Endothelial cell of umbilical vein (primary cell): ENCODE results near the gene NT5C. TPM values are rescaled to one million over a fixed set of nuclear protein-coding genes. Genes with fewer than 3 reads are reported as not detected.

Source experiments
- BruUV-seq: library from RNA; stranded (reverse); fragments of 400-500 nt; replicated peaks from 2 replicates; lab custom pipeline; 2021; lab: Mats Ljungman, UMichigan
- CTCF ChIA-PET: fragments of 300-600, 350-600 bp; sonication (Branson Sonifier 250); formaldehyde crosslinking; loops from one replicate; lab custom pipeline; 2021; ENCODE audit warnings: antibody characterized with exemption, inconsistent platforms; lab: Charles Lee
- POLR2A ChIA-PET: fragments of 300-600, 350-600 bp; sonication (Branson Sonifier 250); formaldehyde crosslinking; loops from one replicate; lab custom pipeline; 2021; ENCODE audit warnings: antibody characterized with exemption, inconsistent platforms; lab: Charles Lee
- DNase-seq: peaks from one replicate; pipeline ENCODE4 v3.0.0-alpha.2; 2011; ENCODE audit warnings: low read depth, low spot score
- FAIRE-seq: peaks from 2 replicates; lab custom pipeline; 2011; peaks lifted over from hg19 to GRCh38; lab: Jason Lieb, UNC
- H2AFZ ChIP-seq: 2 replicates; pipeline ENCODE4 v1.6.0; 2012; ENCODE audit warnings: low read depth, low read length, control low read depth, inconsistent platforms
- H3K27ac ChIP-seq: 2 replicates; pipeline ENCODE4 v1.5.1; 2011; ENCODE audit warnings: low read depth, mild to moderate bottlenecking, control low read depth, low read length, moderate library complexity; ENCODE audit not compliant: insufficient read depth
- H3K27me3 ChIP-seq, 2 experiments: 2 replicates each; pipeline versions ENCODE4 v1.6.0 to v1.6.1; 2011; ENCODE audit warnings: low read length in 2 of 2, mixed read lengths in 1 of 2; ENCODE audit not compliant: control insufficient read depth in 2 of 2, insufficient read depth in 2 of 2
- H3K36me3 ChIP-seq, 2 experiments: 2 replicates in 1 of 2; 3 replicates in 1 of 2; pipeline ENCODE4 v1.5.1; 2011; ENCODE audit warnings: low read length in 2 of 2, mild to moderate bottlenecking in 1 of 2, moderate library complexity in 1 of 2; ENCODE audit not compliant: control insufficient read depth in 2 of 2, insufficient read depth in 2 of 2; ENCODE audit errors: extremely low read depth in 1 of 2
- H3K4me1 ChIP-seq: 3 replicates; pipeline ENCODE4 v1.5.1; 2011; ENCODE audit warnings: mild to moderate bottlenecking, low read length; ENCODE audit not compliant: control insufficient read depth, insufficient read depth; ENCODE audit errors: extremely low read depth
- H3K4me2 ChIP-seq: 2 replicates; pipeline ENCODE4 v1.6.1; 2011; ENCODE audit warnings: low read length, control low read depth, mixed read lengths; ENCODE audit not compliant: insufficient read depth
- H3K4me3 ChIP-seq, 3 experiments: fragments of 200-600 bp in 1 of 3; sonication (generic), shearing (Covaris generic) in 1 of 3; replicated peaks in 1 of 3; 2 replicates each; pipeline ENCODE4 v1.5.1; 2011 to 2016; ENCODE audit warnings: control low read depth in 3 of 3, low read length in 3 of 3, mild to moderate bottlenecking in 2 of 3, inconsistent platforms in 1 of 3, low read depth in 1 of 3, moderate library complexity in 1 of 3; ENCODE audit not compliant: insufficient read depth in 1 of 3
- H3K79me2 ChIP-seq: 2 replicates; pipeline ENCODE4 v1.6.0; 2012; ENCODE audit warnings: low read length, inconsistent platforms; ENCODE audit not compliant: control insufficient read depth, insufficient read depth
- H3K9ac ChIP-seq: replicated peaks from 2 replicates; pipeline ENCODE3; 2011; ENCODE audit warnings: low read length, control low read depth; ENCODE audit not compliant: insufficient read depth; ENCODE audit errors: extremely low read depth
- H3K9me1 ChIP-seq: replicated peaks from 3 replicates; pipeline ENCODE4 v1.6.0; 2011; ENCODE audit warnings: mild to moderate bottlenecking, low read length; ENCODE audit not compliant: control insufficient read depth, insufficient read depth; ENCODE audit errors: extremely low read depth
- H3K9me3 ChIP-seq: replicated peaks from 2 replicates; pipeline ENCODE4 v1.5.1; 2012; ENCODE audit warnings: low read length, inconsistent platforms; ENCODE audit not compliant: control insufficient read depth, insufficient read depth
- H4K20me1 ChIP-seq: replicated peaks from 2 replicates; pipeline ENCODE3; 2011; ENCODE audit warnings: mild to moderate bottlenecking, low read length; ENCODE audit not compliant: control insufficient read depth, insufficient read depth; ENCODE audit errors: extremely low read depth
- EZH2 ChIP-seq: IDR thresholded peaks from 2 replicates; pipeline ENCODE4 v1.6.1; 2012; ENCODE audit warnings: borderline replicate concordance, low read depth, mild to moderate bottlenecking, moderate library complexity, low read length, inconsistent platforms; ENCODE audit not compliant: severe bottlenecking
- FOS ChIP-seq: IDR thresholded peaks from 2 replicates; pipeline ENCODE4 v1.6.1; 2011; ENCODE audit warnings: mild to moderate bottlenecking, low read length, moderate library complexity, borderline replicate concordance; ENCODE audit not compliant: insufficient read depth
- GATA2 ChIP-seq: IDR thresholded peaks from 2 replicates; pipeline ENCODE4 v1.7.0; 2011; ENCODE audit warnings: low read depth, mild to moderate bottlenecking, moderate library complexity, mixed read lengths, low read length; ENCODE audit not compliant: insufficient read length, insufficient read depth
- JUN ChIP-seq: IDR thresholded peaks from 2 replicates; pipeline ENCODE4 v1.6.1; 2011; ENCODE audit warnings: borderline replicate concordance, low read depth; ENCODE audit not compliant: insufficient read length, insufficient read depth
- MYC ChIP-seq: IDR thresholded peaks from one replicate; pipeline ENCODE4 v1.6.1; 2011; ENCODE audit warnings: mild to moderate bottlenecking, low read depth, low read length
- POLR2A ChIP-seq: IDR thresholded peaks from 2 replicates; pipeline ENCODE4 v1.6.1; 2012; ENCODE audit warnings: low read depth, mild to moderate bottlenecking, control low read depth, low read length
- POLR2AphosphoS5 ChIP-seq: IDR thresholded peaks from 2 replicates; pipeline ENCODE4 v1.6.1; 2012; ENCODE audit warnings: low read depth, mild to moderate bottlenecking, control low read depth, low read length, moderate library complexity; ENCODE audit not compliant: insufficient read depth
- dilution Hi-C: fragments of 300-500 bp; cut with MboI; formaldehyde crosslinking; loops from one replicate; pipeline ENCODE4 v1.15.0; 2019; ENCODE audit warnings: low sequenced_read_pairs; ENCODE audit not compliant: extremely low pct_ligation_motif_present
- intact Hi-C: fragments of 100-400 bp; cut with micrococcal nuclease; formaldehyde crosslinking; loops from one replicate; pipeline ENCODE4 v1.10.0; 2022
- polyA plus RNA-seq, 4 experiments: library from polyadenylated mRNA; depleted of rRNA in 3 of 4; stranded (reverse) in 3 of 4; unstranded in 1 of 4; fragments of >200 nt; gene quantifications; 2 replicates each; pipeline versions ENCODE4 v1.2.1 to v1.2.3, GENCODE V29; 2011 to 2012; ENCODE audit warnings: missing spikeins in 1 of 4
- total RNA-seq: library from RNA; stranded (reverse); gene quantifications from 2 replicates; pipeline ENCODE4 v1.2.3, GENCODE V29; 2021
- TF ChIP-seq, protein P1 (sequence below): IDR thresholded peaks from 2 replicates; pipeline ENCODE4 v1.6.1; 2011; ENCODE audit not compliant: insufficient read depth, insufficient read length
- TF ChIP-seq, protein P2 (sequence below), 2 donors: IDR thresholded peaks; 1 replicate in 1 of 2; 2 replicates in 1 of 2; pipeline ENCODE4 v1.5.1; 2011; ENCODE audit warnings: low read length in 2 of 2, mild to moderate bottlenecking in 2 of 2, moderate library complexity in 2 of 2, control low read depth in 1 of 2, inconsistent platforms in 1 of 2, low read depth in 1 of 2; ENCODE audit not compliant: insufficient read depth in 1 of 2; ENCODE audit errors: extremely low read depth in 1 of 2

The NT5C gene
- total and polyA plus RNA-seq, 2 donors (not counting 3 experiments of a cell fraction or from before 2014, with no cell fraction given), result 29.1 to 39.2 TPM

DNA sequence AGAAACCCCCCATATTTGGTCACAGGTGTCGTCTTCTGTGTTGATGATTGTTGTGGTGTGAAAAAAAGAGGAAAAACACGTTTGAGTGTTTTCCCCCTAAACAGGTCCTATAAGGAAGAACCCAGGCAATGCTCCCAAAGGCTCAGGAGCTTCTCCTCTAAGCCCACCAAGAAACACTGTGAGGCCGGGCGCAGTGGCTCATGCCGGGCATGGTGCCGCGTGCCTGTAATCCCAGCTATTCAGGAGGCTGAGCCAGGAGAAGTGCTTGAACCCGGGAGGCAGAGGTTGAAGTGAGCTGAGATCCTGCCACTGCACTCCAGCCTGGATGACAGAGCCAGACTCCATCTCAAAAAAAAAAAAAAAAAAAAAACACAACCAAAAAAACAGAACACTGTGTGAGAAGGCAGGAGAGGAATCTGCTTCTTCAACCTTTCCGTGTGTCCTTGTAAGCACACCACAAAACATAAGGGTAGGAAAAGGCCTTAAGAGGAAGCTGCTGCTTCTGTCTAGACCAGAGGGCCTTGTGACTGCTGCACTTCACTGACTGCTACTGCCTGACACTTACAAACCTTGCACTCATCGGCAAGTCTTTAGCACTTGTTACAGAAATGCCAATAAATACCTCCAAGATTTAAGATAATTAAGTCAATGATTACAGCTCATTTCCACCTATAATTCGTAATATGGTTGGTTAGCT is 13.4 kb upstream of the NT5C start:
- no peak for DNase-seq
- no peak overlapping the region for H3K4me2 ChIP-seq
- CTCF ChIA-PET, result interaction anchor here (0.8 to 1.8 kb wide), 5 partner anchors 13 to 57 kb away, joined by 3 to 12 read pairs (median 4); partner anchors contain the start of gene NT5C
- no peak overlapping the region for H3K9ac ChIP-seq
- H3K79me2 ChIP-seq, result peaks cover 65% of the 10 kb centered on the region
- no peak overlapping the region for H2AFZ ChIP-seq
- H3K4me1 ChIP-seq, result no peaks in the 10 kb centered on the region
- POLR2A ChIA-PET, result interaction anchor here (0.6 to 0.7 kb wide), 2 partner anchors 9 to 12 kb away, joined by 3 to 6 read pairs; no protein-coding TSS in a partner anchor
- no peak for FAIRE-seq
- BruUV-seq, result no TSS peak
- TF ChIP-seq, protein P1, sequence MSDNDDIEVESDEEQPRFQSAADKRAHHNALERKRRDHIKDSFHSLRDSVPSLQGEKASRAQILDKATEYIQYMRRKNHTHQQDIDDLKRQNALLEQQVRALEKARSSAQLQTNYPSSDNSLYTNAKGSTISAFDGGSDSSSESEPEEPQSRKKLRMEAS, result no peak
- TF ChIP-seq EZH2 (no peak), FOS (no peak), JUN (no peak), POLR2A (no peak), POLR2AphosphoS5 (no peak), MYC (no peak), GATA2 (no peak)
- TF ChIP-seq, protein P2, sequence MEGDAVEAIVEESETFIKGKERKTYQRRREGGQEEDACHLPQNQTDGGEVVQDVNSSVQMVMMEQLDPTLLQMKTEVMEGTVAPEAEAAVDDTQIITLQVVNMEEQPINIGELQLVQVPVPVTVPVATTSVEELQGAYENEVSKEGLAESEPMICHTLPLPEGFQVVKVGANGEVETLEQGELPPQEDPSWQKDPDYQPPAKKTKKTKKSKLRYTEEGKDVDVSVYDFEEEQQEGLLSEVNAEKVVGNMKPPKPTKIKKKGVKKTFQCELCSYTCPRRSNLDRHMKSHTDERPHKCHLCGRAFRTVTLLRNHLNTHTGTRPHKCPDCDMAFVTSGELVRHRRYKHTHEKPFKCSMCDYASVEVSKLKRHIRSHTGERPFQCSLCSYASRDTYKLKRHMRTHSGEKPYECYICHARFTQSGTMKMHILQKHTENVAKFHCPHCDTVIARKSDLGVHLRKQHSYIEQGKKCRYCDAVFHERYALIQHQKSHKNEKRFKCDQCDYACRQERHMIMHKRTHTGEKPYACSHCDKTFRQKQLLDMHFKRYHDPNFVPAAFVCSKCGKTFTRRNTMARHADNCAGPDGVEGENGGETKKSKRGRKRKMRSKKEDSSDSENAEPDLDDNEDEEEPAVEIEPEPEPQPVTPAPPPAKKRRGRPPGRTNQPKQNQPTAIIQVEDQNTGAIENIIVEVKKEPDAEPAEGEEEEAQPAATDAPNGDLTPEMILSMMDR (IDR thresholded peaks at IDR 0.05; ENCODE audit: extremely low read depth in 1 of 2, insufficient read depth in 1 of 2, low read depth in 1 of 2, low read length in 2 of 2), result no peak
- no peaks in the 10 kb centered on the region for H3K9me3 ChIP-seq
- H3K27me3 ChIP-seq, result no peaks in the 10 kb centered on the region
- H4K20me1 ChIP-seq, result no peaks in the 10 kb centered on the region
- H3K36me3 ChIP-seq, result peaks cover 29 to 43% of the 10 kb centered on the region in 2 experiments
- no peaks in the 10 kb centered on the region for H3K9me1 ChIP-seq
- no peak overlapping the region for H3K27ac ChIP-seq
- H3K4me3 ChIP-seq, result no peak overlapping the region
- intact Hi-C loops, result no loop called here
- dilution Hi-C loops, result no loop called here
